Endothelial cell of umbilical vein (primary cell): Measurements from ENCODE around the gene CARD11. TPM values are rescaled to one million over a fixed set of nuclear protein-coding genes. Genes with fewer than 3 reads are reported as not detected.
A peak's percentile ranks its signal among the peaks of the same experiment; 100 is the strongest.

Experiments
- BruUV-seq: library from RNA; stranded (reverse); fragments of 400-500 nt; replicated peaks from 2 replicates; lab custom pipeline; 2021; lab: Mats Ljungman, UMichigan
- CTCF ChIA-PET: fragments of 300-600, 350-600 bp; sonication (Branson Sonifier 250); formaldehyde crosslinking; loops from one replicate; lab custom pipeline; 2021; ENCODE audit warnings: antibody characterized with exemption, inconsistent platforms; lab: Charles Lee
- POLR2A ChIA-PET: fragments of 300-600, 350-600 bp; sonication (Branson Sonifier 250); formaldehyde crosslinking; loops from one replicate; lab custom pipeline; 2021; ENCODE audit warnings: antibody characterized with exemption, inconsistent platforms; lab: Charles Lee
- DNase-seq: peaks from one replicate; pipeline ENCODE4 v3.0.0-alpha.2; 2011; ENCODE audit warnings: low read depth, low spot score
- FAIRE-seq: peaks from 2 replicates; lab custom pipeline; 2011; peaks lifted over from hg19 to GRCh38; lab: Jason Lieb, UNC
- H2AFZ ChIP-seq: 2 replicates; pipeline ENCODE4 v1.6.0; 2012; ENCODE audit warnings: low read depth, low read length, control low read depth, inconsistent platforms
- H3K27ac ChIP-seq: 2 replicates; pipeline ENCODE4 v1.5.1; 2011; ENCODE audit warnings: low read depth, mild to moderate bottlenecking, control low read depth, low read length, moderate library complexity; ENCODE audit not compliant: insufficient read depth
- H3K27me3 ChIP-seq, 2 experiments: 2 replicates each; pipeline versions ENCODE4 v1.6.0 to v1.6.1; 2011; ENCODE audit warnings: low read length in 2 of 2, mixed read lengths in 1 of 2; ENCODE audit not compliant: control insufficient read depth in 2 of 2, insufficient read depth in 2 of 2
- H3K36me3 ChIP-seq, 2 experiments: 2 replicates in 1 of 2; 3 replicates in 1 of 2; pipeline ENCODE4 v1.5.1; 2011; ENCODE audit warnings: low read length in 2 of 2, mild to moderate bottlenecking in 1 of 2, moderate library complexity in 1 of 2; ENCODE audit not compliant: control insufficient read depth in 2 of 2, insufficient read depth in 2 of 2; ENCODE audit errors: extremely low read depth in 1 of 2
- H3K4me1 ChIP-seq: 3 replicates; pipeline ENCODE4 v1.5.1; 2011; ENCODE audit warnings: mild to moderate bottlenecking, low read length; ENCODE audit not compliant: control insufficient read depth, insufficient read depth; ENCODE audit errors: extremely low read depth
- H3K4me2 ChIP-seq: 2 replicates; pipeline ENCODE4 v1.6.1; 2011; ENCODE audit warnings: low read length, control low read depth, mixed read lengths; ENCODE audit not compliant: insufficient read depth
- H3K4me3 ChIP-seq, 3 experiments: fragments of 200-600 bp in 1 of 3; sonication (generic), shearing (Covaris generic) in 1 of 3; replicated peaks in 1 of 3; 2 replicates each; pipeline ENCODE4 v1.5.1; 2011 to 2016; ENCODE audit warnings: control low read depth in 3 of 3, low read length in 3 of 3, mild to moderate bottlenecking in 2 of 3, inconsistent platforms in 1 of 3, low read depth in 1 of 3, moderate library complexity in 1 of 3; ENCODE audit not compliant: insufficient read depth in 1 of 3
- H3K79me2 ChIP-seq: 2 replicates; pipeline ENCODE4 v1.6.0; 2012; ENCODE audit warnings: low read length, inconsistent platforms; ENCODE audit not compliant: control insufficient read depth, insufficient read depth
- H3K9ac ChIP-seq: replicated peaks from 2 replicates; pipeline ENCODE3; 2011; ENCODE audit warnings: low read length, control low read depth; ENCODE audit not compliant: insufficient read depth; ENCODE audit errors: extremely low read depth
- H3K9me1 ChIP-seq: replicated peaks from 3 replicates; pipeline ENCODE4 v1.6.0; 2011; ENCODE audit warnings: mild to moderate bottlenecking, low read length; ENCODE audit not compliant: control insufficient read depth, insufficient read depth; ENCODE audit errors: extremely low read depth
- H3K9me3 ChIP-seq: replicated peaks from 2 replicates; pipeline ENCODE4 v1.5.1; 2012; ENCODE audit warnings: low read length, inconsistent platforms; ENCODE audit not compliant: control insufficient read depth, insufficient read depth
- H4K20me1 ChIP-seq: replicated peaks from 2 replicates; pipeline ENCODE3; 2011; ENCODE audit warnings: mild to moderate bottlenecking, low read length; ENCODE audit not compliant: control insufficient read depth, insufficient read depth; ENCODE audit errors: extremely low read depth
- CTCF ChIP-seq, 2 donors: IDR thresholded peaks; 1 replicate in 1 of 2; 2 replicates in 1 of 2; pipeline ENCODE4 v1.5.1; 2011; ENCODE audit warnings: low read length in 2 of 2, mild to moderate bottlenecking in 2 of 2, moderate library complexity in 2 of 2, control low read depth in 1 of 2, inconsistent platforms in 1 of 2, low read depth in 1 of 2; ENCODE audit not compliant: insufficient read depth in 1 of 2; ENCODE audit errors: extremely low read depth in 1 of 2
- EZH2 ChIP-seq: IDR thresholded peaks from 2 replicates; pipeline ENCODE4 v1.6.1; 2012; ENCODE audit warnings: borderline replicate concordance, low read depth, mild to moderate bottlenecking, moderate library complexity, low read length, inconsistent platforms; ENCODE audit not compliant: severe bottlenecking
- FOS ChIP-seq: IDR thresholded peaks from 2 replicates; pipeline ENCODE4 v1.6.1; 2011; ENCODE audit warnings: mild to moderate bottlenecking, low read length, moderate library complexity, borderline replicate concordance; ENCODE audit not compliant: insufficient read depth
- GATA2 ChIP-seq: IDR thresholded peaks from 2 replicates; pipeline ENCODE4 v1.7.0; 2011; ENCODE audit warnings: low read depth, mild to moderate bottlenecking, moderate library complexity, mixed read lengths, low read length; ENCODE audit not compliant: insufficient read length, insufficient read depth
- JUN ChIP-seq: IDR thresholded peaks from 2 replicates; pipeline ENCODE4 v1.6.1; 2011; ENCODE audit warnings: borderline replicate concordance, low read depth; ENCODE audit not compliant: insufficient read length, insufficient read depth
- MYC ChIP-seq: IDR thresholded peaks from one replicate; pipeline ENCODE4 v1.6.1; 2011; ENCODE audit warnings: mild to moderate bottlenecking, low read depth, low read length
- POLR2AphosphoS5 ChIP-seq: IDR thresholded peaks from 2 replicates; pipeline ENCODE4 v1.6.1; 2012; ENCODE audit warnings: low read depth, mild to moderate bottlenecking, control low read depth, low read length, moderate library complexity; ENCODE audit not compliant: insufficient read depth
- dilution Hi-C: fragments of 300-500 bp; cut with MboI; formaldehyde crosslinking; loops from one replicate; pipeline ENCODE4 v1.15.0; 2019; ENCODE audit warnings: low sequenced_read_pairs; ENCODE audit not compliant: extremely low pct_ligation_motif_present
- intact Hi-C: fragments of 100-400 bp; cut with micrococcal nuclease; formaldehyde crosslinking; loops from one replicate; pipeline ENCODE4 v1.10.0; 2022
- polyA plus RNA-seq, 4 experiments: library from polyadenylated mRNA; depleted of rRNA in 3 of 4; stranded (reverse) in 3 of 4; unstranded in 1 of 4; fragments of >200 nt; gene quantifications; 2 replicates each; pipeline versions ENCODE4 v1.2.1 to v1.2.3, GENCODE V29; 2011 to 2012; ENCODE audit warnings: missing spikeins in 1 of 4
- total RNA-seq: library from RNA; stranded (reverse); gene quantifications from 2 replicates; pipeline ENCODE4 v1.2.3, GENCODE V29; 2021

The CARD11 gene
- total and polyA plus RNA-seq, 2 donors (not counting 3 experiments of a cell fraction or from before 2014, with no cell fraction given): 20.4 to 41.8 TPM

DNA sequence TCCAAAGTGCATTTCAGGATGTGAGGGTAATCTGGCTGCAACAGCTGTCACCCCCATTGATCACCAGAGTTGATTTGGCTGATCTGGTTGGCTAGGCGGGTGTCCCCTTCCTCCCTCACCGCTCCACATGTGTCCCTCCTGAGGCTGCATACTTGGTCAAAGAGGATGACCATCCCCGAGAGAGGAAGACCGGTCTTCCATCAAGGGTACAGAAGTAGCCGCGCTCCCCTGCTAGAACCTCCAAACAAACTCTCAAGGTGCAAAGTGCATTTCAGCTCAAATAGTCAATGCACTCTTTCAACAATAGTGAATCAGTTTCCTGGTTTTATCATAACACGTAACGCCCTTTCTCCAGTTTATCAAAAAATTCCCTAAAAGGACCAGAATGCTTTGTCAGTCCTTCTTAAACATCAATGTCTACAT is 44.6 kb downstream of the CARD11 start:
- DNase-seq: peak; percentile 75
- ChIA-PET POLR2A (no interaction called here), CTCF (interaction anchor here (1.2 kb wide), 2 partner anchors 8 to 21 kb away, joined by 3 read pairs; no protein-coding TSS in a partner anchor)
- dilution Hi-C loops (no loop called here), intact Hi-C loops (loop anchor here (1.0 kb wide), 1 partner anchor 44 kb away; the partner anchor contains the start of gene CARD11)
- Histone ChIP-seq H3K9me1 (no peaks in the 10 kb centered on the region), H3K27me3 (no peaks in the 10 kb centered on the region), H4K20me1 (no peaks in the 10 kb centered on the region), H3K4me1 (peaks cover 17% of the 10 kb centered on the region), H3K9ac (no peak overlapping the region), H2AFZ (no peak overlapping the region), H3K36me3 (no peaks in the 10 kb centered on the region), H3K27ac (peak overlapping the region; percentile 60), H3K79me2 (no peaks in the 10 kb centered on the region), H3K4me3 (no peak overlapping the region), H3K9me3 (no peaks in the 10 kb centered on the region), H3K4me2 (peak overlapping the region; percentile 40)
- TSS peak; percentile 62 for BruUV-seq
- TF ChIP-seq CTCF (IDR thresholded peaks at IDR 0.05; ENCODE audit: extremely low read depth in 1 of 2, insufficient read depth in 1 of 2, low read depth in 1 of 2, low read length in 2 of 2) (no peak), FOS (peak; percentile 82), MYC (no peak), GATA2 (peak; percentile 27), POLR2AphosphoS5 (peak; percentile 18), EZH2 (no peak), JUN (peak; percentile 25)
- peak; percentile 87 for FAIRE-seq
